HG03469 (cell line): ENCODE data around the gene CSN1S1.
"Not testable (repeated sequence)": the region's sequence is repeated elsewhere in the genome, so short reads cannot be mapped to it uniquely, and the experiment has no call there.

ENCODE experiments used
- ATAC-seq: cut with Tn5 transposase; IDR thresholded peaks from one replicate; pipeline ENCODE4 v1.9.1; 2021; ENCODE audit warnings: mild to moderate bottlenecking, moderate library complexity, moderate number of reproducible peaks; ENCODE audit not compliant: unreplicated experiment

The CSN1S1 gene

GRCh38 chr4:69930768-69931167, at the start of gene CSN1S1:
Gene CSN1S1 (plus strand): TSS chr4:69931068. CDS start chr4:69932556, 1,488 bp downstream.
- no peak for ATAC-seq

GRCh38 chr4:69881173-69881773, 49.6 kb upstream of the CSN1S1 start:
- ATAC-seq: peak; percentile 87

GRCh38 chr4:69882150-69882549, 48.7 kb upstream of the CSN1S1 start:
- no peak for ATAC-seq

- no peak for ATAC-seq
These were observed 42.5 kb upstream of the CSN1S1 start for GRCh38 chr4:69888336-69888735.

- no peak for ATAC-seq
These were observed 36.7 kb upstream of the CSN1S1 start for GRCh38 chr4:69894186-69894585.

GRCh38 chr4:69894721-69895120, 36.1 kb upstream of the CSN1S1 start:
- no peak for ATAC-seq

GRCh38 chr4:69896530-69897116, 34.2 kb upstream of the CSN1S1 start:
- no peak for ATAC-seq

GRCh38 chr4:69907151-69907550, 23.7 kb upstream of the CSN1S1 start:
- no peak for ATAC-seq

GRCh38 chr4:69909195-69909594, 21.7 kb upstream of the CSN1S1 start:
- ATAC-seq: no peak

- ATAC-seq: peak; percentile 72
These were observed 20.7 kb upstream of the CSN1S1 start for GRCh38 chr4:69910016-69910782.

- ATAC-seq: no peak
These were observed 10.0 kb upstream of the CSN1S1 start for GRCh38 chr4:69920874-69921273.

- not testable (repeated sequence) for ATAC-seq
These were observed 7.0 kb upstream of the CSN1S1 start for GRCh38 chr4:69923782-69924410.

GRCh38 chr4:69934150-69934549, 3.3 kb downstream of the CSN1S1 start:
- no peak for ATAC-seq

- ATAC-seq: no peak
These were observed 5.7 kb downstream of the CSN1S1 start for GRCh38 chr4:69936566-69936965.

- ATAC-seq: no peak
These were observed 20.7 kb downstream of the CSN1S1 start for GRCh38 chr4:69951602-69952001.

- ATAC-seq: no peak
These were observed 26.3 kb downstream of the CSN1S1 start for GRCh38 chr4:69957209-69957608.

GRCh38 chr4:69965628-69966027, 34.8 kb downstream of the CSN1S1 start, which contains the start of gene CSN2:
Gene CSN2 (minus strand): TSS chr4:69965728. CDS start chr4:69960995, 4,733 bp downstream.
- no peak for ATAC-seq

GRCh38 chr4:69970071-69970470, 39.2 kb downstream of the CSN1S1 start:
- ATAC-seq: no peak

- ATAC-seq: no peak
These were observed 43.8 kb downstream of the CSN1S1 start for GRCh38 chr4:69974631-69975030.

- no peak for ATAC-seq
These were observed 46.7 kb downstream of the CSN1S1 start for GRCh38 chr4:69977582-69977981.

- ATAC-seq: peak; percentile 59
These were observed 53.2 kb downstream of the CSN1S1 start for GRCh38 chr4:69984030-69984443.
